Activated naive CD8-positive, alpha-beta T cell treated with anti-CD3 and anti-CD28 coated beads for 36 hours (primary cell): ENCODE data around the gene SLC38A8. TPM values are rescaled to one million over a fixed set of nuclear protein-coding genes. Genes with fewer than 3 reads are reported as not detected.

Source experiments
- DNase-seq: peaks from one replicate; pipeline ENCODE4 v3.0.0; 2021
- H3K27ac Mint-ChIP-seq: one replicate; pipeline ENCODE4 v1.8.0; 2022; ENCODE audit warnings: mild to moderate bottlenecking, moderate library complexity, mixed read lengths
- H3K27me3 Mint-ChIP-seq: one replicate; pipeline ENCODE4 v1.8.0; 2022; ENCODE audit warnings: mild to moderate bottlenecking, mixed read lengths
- H3K36me3 Mint-ChIP-seq: one replicate; pipeline ENCODE4 v1.8.0; 2021; ENCODE audit warnings: mild to moderate bottlenecking, mixed read lengths
- H3K4me1 Mint-ChIP-seq: one replicate; pipeline ENCODE4 v1.8.0; 2021; ENCODE audit warnings: mixed read lengths
- H3K4me3 Mint-ChIP-seq: one replicate; pipeline ENCODE4 v1.8.0; 2022; ENCODE audit warnings: mild to moderate bottlenecking, moderate library complexity, mixed read lengths
- H3K9me3 Mint-ChIP-seq: one replicate; pipeline ENCODE4 v1.8.0; 2022; ENCODE audit warnings: mixed read lengths
- total RNA-seq, 2 experiments: library from RNA; stranded (reverse); gene quantifications; one replicate each; pipeline ENCODE4 v1.2.3, GENCODE V29; 2021

SLC38A8 gene
- total RNA-seq, 2 experiments from 2014 or later, result not detected

GRCh38 chr16:84014570-84015327, 27.8 kb downstream of the SLC38A8 start:
- Mint-ChIP-seq H3K9me3 (no peaks in the 10 kb centered on the region), H3K4me1 (peaks cover 5% of the 10 kb centered on the region), H3K4me3 (no peak overlapping the region), H3K36me3 (no peaks in the 10 kb centered on the region), H3K27ac (no peak overlapping the region), H3K27me3 (peaks cover 16% of the 10 kb centered on the region)
- no peak for DNase-seq

- Mint-ChIP-seq H3K27me3 (peaks cover 11% of the 10 kb centered on the region), H3K4me1 (peaks cover 5% of the 10 kb centered on the region), H3K9me3 (no peaks in the 10 kb centered on the region), H3K36me3 (no peaks in the 10 kb centered on the region), H3K4me3 (no peak overlapping the region), H3K27ac (no peak overlapping the region)
- peak; percentile 76 for DNase-seq
Measured at GRCh38 chr16:84013787-84014569, 28.6 kb downstream of the SLC38A8 start.

GRCh38 chr16:84009282-84009681, 33.3 kb downstream of the SLC38A8 start:
- H3K27ac Mint-ChIP-seq, result no peak overlapping the region
- peaks cover 7% of the 10 kb centered on the region for H3K27me3 Mint-ChIP-seq
- H3K4me3 Mint-ChIP-seq, result no peak overlapping the region
- no peak for DNase-seq
- H3K36me3 Mint-ChIP-seq, result no peaks in the 10 kb centered on the region
- H3K4me1 Mint-ChIP-seq, result peaks cover 3% of the 10 kb centered on the region
- H3K9me3 Mint-ChIP-seq, result no peaks in the 10 kb centered on the region

- no peak overlapping the region for H3K4me3 Mint-ChIP-seq
- peaks cover 7% of the 10 kb centered on the region for H3K27me3 Mint-ChIP-seq
- H3K36me3 Mint-ChIP-seq, result no peaks in the 10 kb centered on the region
- no peaks in the 10 kb centered on the region for H3K9me3 Mint-ChIP-seq
- no peaks in the 10 kb centered on the region for H3K4me1 Mint-ChIP-seq
- H3K27ac Mint-ChIP-seq, result no peak overlapping the region
- no peak for DNase-seq
Measured at GRCh38 chr16:84007965-84008364, 34.6 kb downstream of the SLC38A8 start.

GRCh38 chr16:84007520-84007919, 35.1 kb downstream of the SLC38A8 start:
- Mint-ChIP-seq H3K9me3 (no peaks in the 10 kb centered on the region), H3K4me1 (no peaks in the 10 kb centered on the region), H3K27me3 (peaks cover 7% of the 10 kb centered on the region), H3K27ac (no peak overlapping the region), H3K36me3 (no peaks in the 10 kb centered on the region), H3K4me3 (no peak overlapping the region)
- DNase-seq, result no peak

- Mint-ChIP-seq H3K36me3 (no peaks in the 10 kb centered on the region), H3K4me1 (no peaks in the 10 kb centered on the region)
Measured at GRCh38 chr16:84005391-84005790, 37.2 kb downstream of the SLC38A8 start.

GRCh38 chr16:84004442-84004841, 38.2 kb downstream of the SLC38A8 start:
- H3K4me3 Mint-ChIP-seq, result no peak overlapping the region
- H3K27me3 Mint-ChIP-seq, result peaks cover 6% of the 10 kb centered on the region
- H3K27ac Mint-ChIP-seq, result no peak overlapping the region
- no peaks in the 10 kb centered on the region for H3K4me1 Mint-ChIP-seq
- no peaks in the 10 kb centered on the region for H3K9me3 Mint-ChIP-seq
- no peak for DNase-seq
- no peaks in the 10 kb centered on the region for H3K36me3 Mint-ChIP-seq

More at GRCh38 chr16:84005391-84005790, 37.2 kb downstream of the SLC38A8 start:
- H3K4me3 Mint-ChIP-seq, result no peak overlapping the region
- H3K27ac Mint-ChIP-seq, result no peak overlapping the region
- no peak for DNase-seq
- peaks cover 3% of the 10 kb centered on the region for H3K27me3 Mint-ChIP-seq
- no peaks in the 10 kb centered on the region for H3K9me3 Mint-ChIP-seq

- Mint-ChIP-seq H3K4me1 (no peaks in the 10 kb centered on the region), H3K36me3 (no peaks in the 10 kb centered on the region), H3K9me3 (no peaks in the 10 kb centered on the region), H3K4me3 (no peak overlapping the region), H3K27me3 (peaks cover 7% of the 10 kb centered on the region), H3K27ac (no peak overlapping the region)
- no peak for DNase-seq
Measured at GRCh38 chr16:84003038-84003437, 39.6 kb downstream of the SLC38A8 start.

- no peak for DNase-seq
- no peak overlapping the region for H3K27ac Mint-ChIP-seq
- H3K9me3 Mint-ChIP-seq, result no peaks in the 10 kb centered on the region
- no peak overlapping the region for H3K4me3 Mint-ChIP-seq
- H3K4me1 Mint-ChIP-seq, result no peaks in the 10 kb centered on the region
- peaks cover 7% of the 10 kb centered on the region for H3K27me3 Mint-ChIP-seq
- H3K36me3 Mint-ChIP-seq, result no peaks in the 10 kb centered on the region
Measured at GRCh38 chr16:84001726-84002125, 40.9 kb downstream of the SLC38A8 start.

- peaks cover 13% of the 10 kb centered on the region for H3K27me3 Mint-ChIP-seq
- no peaks in the 10 kb centered on the region for H3K9me3 Mint-ChIP-seq
- H3K4me3 Mint-ChIP-seq, result no peak overlapping the region
- H3K4me1 Mint-ChIP-seq, result no peaks in the 10 kb centered on the region
- DNase-seq, result no peak
- H3K27ac Mint-ChIP-seq, result no peak overlapping the region
- no peaks in the 10 kb centered on the region for H3K36me3 Mint-ChIP-seq
Measured at GRCh38 chr16:84000989-84001642, 41.5 kb downstream of the SLC38A8 start.

GRCh38 chr16:83998091-83998490, 44.5 kb downstream of the SLC38A8 start:
- no peak for DNase-seq
- Mint-ChIP-seq H3K9me3 (no peaks in the 10 kb centered on the region), H3K27me3 (peaks cover 27% of the 10 kb centered on the region), H3K4me1 (no peaks in the 10 kb centered on the region), H3K36me3 (no peaks in the 10 kb centered on the region), H3K27ac (no peak overlapping the region), H3K4me3 (no peak overlapping the region)

- DNase-seq, result no peak
- no peak overlapping the region for H3K27ac Mint-ChIP-seq
- H3K4me1 Mint-ChIP-seq, result no peaks in the 10 kb centered on the region
- peaks cover 38% of the 10 kb centered on the region for H3K27me3 Mint-ChIP-seq
- no peaks in the 10 kb centered on the region for H3K36me3 Mint-ChIP-seq
- H3K4me3 Mint-ChIP-seq, result no peak overlapping the region
- peaks cover 1% of the 10 kb centered on the region for H3K9me3 Mint-ChIP-seq
Measured at GRCh38 chr16:83996481-83997252, 45.9 kb downstream of the SLC38A8 start.

- Mint-ChIP-seq H3K36me3 (no peaks in the 10 kb centered on the region), H3K27ac (no peak overlapping the region), H3K9me3 (peaks cover 1% of the 10 kb centered on the region), H3K4me3 (no peak overlapping the region), H3K4me1 (no peaks in the 10 kb centered on the region), H3K27me3 (peaks cover 45% of the 10 kb centered on the region)
- DNase-seq, result no peak
Measured at GRCh38 chr16:83995754-83996153, 46.8 kb downstream of the SLC38A8 start.

- Mint-ChIP-seq H3K4me1 (no peaks in the 10 kb centered on the region), H3K27ac (no peak overlapping the region), H3K4me3 (no peak overlapping the region), H3K9me3 (peaks cover 1% of the 10 kb centered on the region), H3K27me3 (peaks cover 50% of the 10 kb centered on the region), H3K36me3 (no peaks in the 10 kb centered on the region)
- DNase-seq, result no peak
Measured at GRCh38 chr16:83994703-83995102, 47.9 kb downstream of the SLC38A8 start.

GRCh38 chr16:83994087-83994486, 48.5 kb downstream of the SLC38A8 start:
- DNase-seq, result no peak
- H3K9me3 Mint-ChIP-seq, result peaks cover 1% of the 10 kb centered on the region
- H3K27me3 Mint-ChIP-seq, result peaks cover 48% of the 10 kb centered on the region

More at GRCh38 chr16:83994087-83994486, 48.5 kb downstream of the SLC38A8 start:
- no peak overlapping the region for H3K4me3 Mint-ChIP-seq
- H3K27ac Mint-ChIP-seq, result no peak overlapping the region
- H3K36me3 Mint-ChIP-seq, result no peaks in the 10 kb centered on the region
- H3K4me1 Mint-ChIP-seq, result no peaks in the 10 kb centered on the region
